Gastrocnemius medialis (tissue), 4 donors: Measurements from ENCODE around the gene KLHL15.
"Not testable (repeated sequence)": the region's sequence is repeated elsewhere in the genome, so short reads cannot be mapped to it uniquely, and the experiment has no call there.

Source experiments
- CTCF ChIP-seq, 5 experiments: fragments of 450-650 bp in 3 of 5; fragments of 200-600 bp in 2 of 5; sonication (generic) in 2 of 5; IDR thresholded peaks in 4 of 5; conservative IDR thresholded peaks in 1 of 5; 1 replicate in 4 of 5; 2 replicates in 1 of 5; pipeline ENCODE4 v1.5.1; 2016 to 2019; ENCODE audit warnings: antibody characterized with exemption in 5 of 5, mild to moderate bottlenecking in 3 of 5, moderate library complexity in 3 of 5
- POLR2A ChIP-seq, 2 donors: fragments of 450-650 bp; IDR thresholded peaks; one replicate each; pipeline ENCODE4 v1.6.1; 2017; ENCODE audit warnings: antibody characterized with exemption in 2 of 2, mild to moderate bottlenecking in 2 of 2, moderate library complexity in 2 of 2

GRCh38 chrX:24050522-24051318 lies 23.7 kb upstream of the KLHL15 start:
- not testable (repeated sequence) for TF ChIP-seq CTCF (IDR thresholded peaks at IDR 0.05 in 4 of 5, conservative IDR thresholded peaks at IDR 0.05 in 1 of 5); POLR2A (IDR thresholded peaks at IDR 0.05)
